K562 (cell line): Measurements from ENCODE around the gene WASHC2A.
"Not testable (repeated sequence)": the region's sequence is repeated elsewhere in the genome, so short reads cannot be mapped to it uniquely, and the experiment has no call there.

Source experiments
- EP300 ChIP-seq: IDR thresholded peaks from 2 replicates; pipeline ENCODE4 v1.6.1; 2012; ENCODE audit warnings: low read length, improper control_type of control experiment
- EZH2 ChIP-seq: IDR thresholded peaks from 2 replicates; pipeline ENCODE4 v1.6.1; 2012; ENCODE audit warnings: low read depth, mild to moderate bottlenecking, inconsistent platforms, low read length, borderline replicate concordance
- FOXK2 ChIP-seq, 2 experiments: fragments of 450-650 bp; IDR thresholded peaks in 1 of 2; conservative IDR thresholded peaks in 1 of 2; 2 replicates each; pipeline ENCODE4 v1.6.1; 2016; ENCODE audit warnings: low read depth in 2 of 2, mild to moderate bottlenecking in 1 of 2
- FOXM1 ChIP-seq, 2 experiments: fragments of 450-650 bp in 1 of 2; sonication (generic) in 1 of 2; formaldehyde crosslinking in 1 of 2; IDR thresholded peaks; 2 replicates each; pipeline versions ENCODE4 v1.6.1 to v1.9.0; 2017 to 2022; ENCODE audit warnings: low read depth in 2 of 2, mild to moderate bottlenecking in 2 of 2, missing genetic modification reagents in 1 of 2, moderate library complexity in 1 of 2
- SMC3 ChIP-seq: conservative IDR thresholded peaks from 2 replicates; pipeline ENCODE4 v1.6.1; 2011; ENCODE audit warnings: low read depth, low read length, improper control_type of control experiment; ENCODE audit not compliant: insufficient read depth
- ZFP36 ChIP-seq: fragments of 150-350 bp; IDR thresholded peaks from 2 replicates; pipeline ENCODE4 v1.6.1; 2018; ENCODE audit warnings: low read length, low read depth; ENCODE audit not compliant: partially characterized antibody
- TF ChIP-seq, protein P1 (sequence below), 3 experiments: IDR thresholded peaks in 2 of 3; conservative IDR thresholded peaks in 1 of 3; 2 replicates each; pipeline ENCODE4 v1.5.1; 2011 to 2012; ENCODE audit warnings: low read length in 3 of 3, mild to moderate bottlenecking in 3 of 3, control low read depth in 2 of 3, improper control_type of control experiment in 1 of 3, inconsistent platforms in 1 of 3, low read depth in 1 of 3, mixed read lengths in 1 of 3, moderate library complexity in 1 of 3; ENCODE audit not compliant: insufficient read depth in 2 of 3
- TF ChIP-seq, protein P2 (sequence below): sonication (generic); formaldehyde crosslinking; IDR thresholded peaks from 2 replicates; pipeline ENCODE4 v1.5.0; 2020; ENCODE audit warnings: missing genetic modification reagents

DNA sequence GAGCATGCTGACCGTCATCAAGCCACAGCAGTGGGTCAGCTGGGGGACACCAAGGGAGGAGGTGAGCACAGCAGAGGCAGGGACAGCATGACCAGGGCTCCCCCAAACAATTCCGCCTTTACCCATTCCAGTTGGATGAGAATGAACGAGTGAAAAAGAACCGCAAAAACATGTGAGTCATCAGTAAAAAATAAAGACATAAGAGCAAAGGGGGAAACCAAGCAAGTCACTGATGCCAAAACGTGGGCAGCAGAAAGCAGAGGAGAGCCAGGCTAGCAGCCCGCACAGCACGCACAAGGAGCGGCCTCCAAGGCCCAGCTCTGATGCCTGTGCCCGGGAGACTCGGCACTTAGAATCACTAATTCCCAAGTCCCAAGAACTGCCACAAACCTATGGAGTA, 7.8 kb upstream of the WASHC2A start:
- TF ChIP-seq SMC3; ZFP36; EZH2; FOXK2 (conservative IDR thresholded peaks at IDR 0.05 in 1 of 2, IDR thresholded peaks at IDR 0.05 in 1 of 2; ENCODE audit: low read depth in 2 of 2); EP300; FOXM1 (IDR thresholded peaks at IDR 0.05; ENCODE audit: low read depth); FOXM1 (CRISPR knock-in tag; IDR thresholded peaks at IDR 0.05; ENCODE audit: low read depth): not testable (repeated sequence)
- TF ChIP-seq, protein P1, sequence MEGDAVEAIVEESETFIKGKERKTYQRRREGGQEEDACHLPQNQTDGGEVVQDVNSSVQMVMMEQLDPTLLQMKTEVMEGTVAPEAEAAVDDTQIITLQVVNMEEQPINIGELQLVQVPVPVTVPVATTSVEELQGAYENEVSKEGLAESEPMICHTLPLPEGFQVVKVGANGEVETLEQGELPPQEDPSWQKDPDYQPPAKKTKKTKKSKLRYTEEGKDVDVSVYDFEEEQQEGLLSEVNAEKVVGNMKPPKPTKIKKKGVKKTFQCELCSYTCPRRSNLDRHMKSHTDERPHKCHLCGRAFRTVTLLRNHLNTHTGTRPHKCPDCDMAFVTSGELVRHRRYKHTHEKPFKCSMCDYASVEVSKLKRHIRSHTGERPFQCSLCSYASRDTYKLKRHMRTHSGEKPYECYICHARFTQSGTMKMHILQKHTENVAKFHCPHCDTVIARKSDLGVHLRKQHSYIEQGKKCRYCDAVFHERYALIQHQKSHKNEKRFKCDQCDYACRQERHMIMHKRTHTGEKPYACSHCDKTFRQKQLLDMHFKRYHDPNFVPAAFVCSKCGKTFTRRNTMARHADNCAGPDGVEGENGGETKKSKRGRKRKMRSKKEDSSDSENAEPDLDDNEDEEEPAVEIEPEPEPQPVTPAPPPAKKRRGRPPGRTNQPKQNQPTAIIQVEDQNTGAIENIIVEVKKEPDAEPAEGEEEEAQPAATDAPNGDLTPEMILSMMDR (IDR thresholded peaks at IDR 0.05 in 2 of 3, conservative IDR thresholded peaks at IDR 0.05 in 1 of 3; ENCODE audit: insufficient read depth in 2 of 3, low read depth in 1 of 3, low read length in 3 of 3) = not testable (repeated sequence)
- TF ChIP-seq, protein P2, sequence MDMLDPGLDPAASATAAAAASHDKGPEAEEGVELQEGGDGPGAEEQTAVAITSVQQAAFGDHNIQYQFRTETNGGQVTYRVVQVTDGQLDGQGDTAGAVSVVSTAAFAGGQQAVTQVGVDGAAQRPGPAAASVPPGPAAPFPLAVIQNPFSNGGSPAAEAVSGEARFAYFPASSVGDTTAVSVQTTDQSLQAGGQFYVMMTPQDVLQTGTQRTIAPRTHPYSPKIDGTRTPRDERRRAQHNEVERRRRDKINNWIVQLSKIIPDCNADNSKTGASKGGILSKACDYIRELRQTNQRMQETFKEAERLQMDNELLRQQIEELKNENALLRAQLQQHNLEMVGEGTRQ (CRISPR knock-in tag) = not testable (repeated sequence)
